HUES48 (cell line): ENCODE measurements around the gene HCAR3.
A peak's percentile ranks its signal among the peaks of the same experiment; 100 is the strongest.

Experiments
- H3K27ac ChIP-seq: one replicate; pipeline ENCODE4 v1.7.0; 2013; ENCODE audit warnings: low read depth, low read length, inconsistent platforms
- H3K27me3 ChIP-seq: 2 replicates; pipeline ENCODE4 v1.6.1; 2013; ENCODE audit warnings: mild to moderate bottlenecking, low read length; ENCODE audit not compliant: control insufficient read depth, insufficient read depth
- H3K36me3 ChIP-seq: 2 replicates; pipeline ENCODE4 v1.6.1; 2013; ENCODE audit warnings: low read length; ENCODE audit not compliant: control insufficient read depth, insufficient read depth
- H3K4me1 ChIP-seq: 2 replicates; pipeline ENCODE4 v1.6.1; 2013; ENCODE audit warnings: mild to moderate bottlenecking, low read length; ENCODE audit not compliant: control insufficient read depth, insufficient read depth
- H3K4me3 ChIP-seq: 2 replicates; pipeline ENCODE4 v1.5.1; 2013; ENCODE audit warnings: mild to moderate bottlenecking, low read depth, low read length
- H3K9ac ChIP-seq: 2 replicates; pipeline ENCODE4 v1.6.1; 2013; ENCODE audit warnings: mild to moderate bottlenecking, low read depth, low read length, moderate library complexity
- H3K9me3 ChIP-seq: 2 replicates; pipeline ENCODE4 v1.6.1; 2013; ENCODE audit warnings: low read length; ENCODE audit not compliant: control insufficient read depth, insufficient read depth

HCAR3 gene

GRCh38 chr12:122738571-122738970 lies 22.0 kb upstream of the HCAR3 start:
- Histone ChIP-seq H3K27ac (no peak overlapping the region), H3K36me3 (no peaks in the 10 kb centered on the region)

GRCh38 chr12:122732611-122733010 lies 16.0 kb upstream of the HCAR3 start:
- Histone ChIP-seq H3K27me3 (no peaks in the 10 kb centered on the region), H3K27ac (no peak overlapping the region), H3K9ac (no peak overlapping the region), H3K36me3 (no peaks in the 10 kb centered on the region), H3K4me1 (peaks cover 2% of the 10 kb centered on the region; the same call in 1 of the 2 replicates), H3K4me3 (no peak overlapping the region), H3K9me3 (no peaks in the 10 kb centered on the region; the same call in 1 of the 2 replicates)

More at GRCh38 chr12:122738571-122738970, 22.0 kb upstream of the HCAR3 start:
- H3K9ac ChIP-seq, result no peak overlapping the region
- H3K27me3 ChIP-seq, result no peaks in the 10 kb centered on the region
- H3K4me1 ChIP-seq, result no peaks in the 10 kb centered on the region
- H3K4me3 ChIP-seq, result no peak overlapping the region
- H3K9me3 ChIP-seq, result no peaks in the 10 kb centered on the region; the same call in 1 of the 2 replicates

- no peaks in the 10 kb centered on the region for H3K36me3 ChIP-seq
- peaks cover 2% of the 10 kb centered on the region; the same call in 1 of the 2 replicates for H3K4me1 ChIP-seq
- no peak overlapping the region for H3K27ac ChIP-seq
- H3K27me3 ChIP-seq, result no peaks in the 10 kb centered on the region
- H3K9ac ChIP-seq, result no peak overlapping the region
- H3K4me3 ChIP-seq, result no peak overlapping the region
- H3K9me3 ChIP-seq, result no peaks in the 10 kb centered on the region; the same call in 1 of the 2 replicates
Observed at GRCh38 chr12:122732170-122732569, 15.6 kb upstream of the HCAR3 start.

- Histone ChIP-seq H3K27ac (no peak within 1 kb of the TSS), H3K9me3 (no peaks in the 10 kb centered on the region), H3K9ac (no peak within 1 kb of the TSS), H3K4me3 (no peak within 1 kb of the TSS), H3K36me3 (no peaks in the 10 kb centered on the region), H3K4me1 (peaks cover 2% of the 10 kb centered on the region; the same call in 1 of the 2 replicates), H3K27me3 (no peaks in the 10 kb centered on the region)
Observed at GRCh38 chr12:122730215-122731014, 13.8 kb upstream of the HCAR3 start, which contains the start of gene HCAR1. Gene HCAR1 (minus strand): TSS chr12:122730844. CDS start chr12:122730339, 505 bp downstream.

- H3K9me3 ChIP-seq, result no peaks in the 10 kb centered on the region
- no peak overlapping the region for H3K9ac ChIP-seq
- H3K27me3 ChIP-seq, result no peaks in the 10 kb centered on the region
- H3K4me3 ChIP-seq, result no peak overlapping the region
- peaks cover 2% of the 10 kb centered on the region; the same call in 1 of the 2 replicates for H3K4me1 ChIP-seq
- no peak overlapping the region for H3K27ac ChIP-seq
- no peaks in the 10 kb centered on the region for H3K36me3 ChIP-seq
Observed at GRCh38 chr12:122729583-122730214, 13.1 kb upstream of the HCAR3 start.

- Histone ChIP-seq H3K9ac (no peak overlapping the region), H3K27ac (peak overlapping the region; percentile 89)
Observed at GRCh38 chr12:122726080-122726558, 9.5 kb upstream of the HCAR3 start.

GRCh38 chr12:122725452-122726079 lies 9.0 kb upstream of the HCAR3 start:
- no peak overlapping the region for H3K9ac ChIP-seq
- H3K4me3 ChIP-seq, result no peak overlapping the region
- no peaks in the 10 kb centered on the region for H3K36me3 ChIP-seq
- H3K27me3 ChIP-seq, result no peaks in the 10 kb centered on the region
- peaks cover under 1% of the 10 kb centered on the region; the same call in 1 of the 2 replicates for H3K4me1 ChIP-seq
- H3K27ac ChIP-seq, result peak overlapping the region; percentile 89
- H3K9me3 ChIP-seq, result no peaks in the 10 kb centered on the region

More at GRCh38 chr12:122726080-122726558, 9.5 kb upstream of the HCAR3 start:
- peaks cover 2% of the 10 kb centered on the region; the same call in 1 of the 2 replicates for H3K4me1 ChIP-seq
- H3K4me3 ChIP-seq, result no peak overlapping the region
- H3K27me3 ChIP-seq, result no peaks in the 10 kb centered on the region
- H3K36me3 ChIP-seq, result no peaks in the 10 kb centered on the region
- H3K9me3 ChIP-seq, result no peaks in the 10 kb centered on the region

GRCh38 chr12:122724641-122725243 lies 8.1 kb upstream of the HCAR3 start:
- Histone ChIP-seq H3K4me3 (no peak overlapping the region), H3K9me3 (no peaks in the 10 kb centered on the region), H3K36me3 (no peaks in the 10 kb centered on the region), H3K27ac (no peak overlapping the region), H3K9ac (no peak overlapping the region), H3K4me1 (no peaks in the 10 kb centered on the region), H3K27me3 (no peaks in the 10 kb centered on the region)

GRCh38 chr12:122722387-122722786 lies 5.8 kb upstream of the HCAR3 start:
- Histone ChIP-seq H3K36me3 (no peaks in the 10 kb centered on the region), H3K9me3 (no peaks in the 10 kb centered on the region), H3K4me1 (no peaks in the 10 kb centered on the region), H3K27ac (no peak overlapping the region), H3K9ac (no peak overlapping the region), H3K27me3 (no peaks in the 10 kb centered on the region), H3K4me3 (no peak overlapping the region)

- H3K4me3 ChIP-seq, result no peak overlapping the region
- no peaks in the 10 kb centered on the region for H3K9me3 ChIP-seq
- H3K36me3 ChIP-seq, result no peaks in the 10 kb centered on the region
- no peak overlapping the region for H3K9ac ChIP-seq
- H3K27me3 ChIP-seq, result no peaks in the 10 kb centered on the region
- H3K27ac ChIP-seq, result no peak overlapping the region
- H3K4me1 ChIP-seq, result no peaks in the 10 kb centered on the region
Observed at GRCh38 chr12:122721057-122721545, 4.5 kb upstream of the HCAR3 start.
